HepG2 (cell line): ENCODE data around the gene AGR2. TPM values are rescaled to one million over a fixed set of nuclear protein-coding genes. Genes with fewer than 3 reads are reported as not detected.
"Not testable (repeated sequence)": the region's sequence is repeated elsewhere in the genome, so short reads cannot be mapped to it uniquely, and the experiment has no call there.

Source experiments
- ATAC-seq: fragments of 200-7000 bp; cut with Tn5 transposase; 3 replicates; pipeline ENCODE4 v1.9.1; 2020; ENCODE audit warnings: mild to moderate bottlenecking, moderate library complexity
- BruUV-seq: library from RNA; stranded (reverse); fragments of 400-500 nt; replicated peaks from 2 replicates; lab custom pipeline; 2021; lab: Mats Ljungman, UMichigan
- CTCF ChIA-PET: fragments of 300-600 bp; formaldehyde crosslinking; extraction: SDS; loops from one replicate; lab custom pipeline; 2021; ENCODE audit warnings: low total read pairs, inconsistent platforms, low intra/inter-chr PET ratio; lab: Yijun Ruan, JAX
- POLR2A ChIA-PET: fragments of 350-600 bp; sonication (Branson Sonifier 250); formaldehyde crosslinking; loops from one replicate; lab custom pipeline; 2020; ENCODE audit warnings: antibody characterized with exemption, inconsistent platforms; lab: Yijun Ruan, JAX
- DNase-seq: peaks from one replicate; pipeline ENCODE4 v3.0.0-alpha.2; 2015; ENCODE audit warnings: low spot score
- FAIRE-seq: peaks from 3 replicates; lab custom pipeline; 2011; peaks lifted over from hg19 to GRCh38; lab: Jason Lieb, UNC
- H2AFZ ChIP-seq: one replicate; pipeline ENCODE4 v1.6.1; 2011; ENCODE audit warnings: low read length, inconsistent platforms
- H3K27ac ChIP-seq: fragments of 300-600 bp; 3 replicates; pipeline ENCODE4 v1.8.0; 2011; ENCODE audit warnings: mixed run types, mild to moderate bottlenecking, mixed read lengths, low read length, inconsistent platforms; ENCODE audit not compliant: insufficient read depth; ENCODE audit errors: extremely low read length
- H3K27me3 ChIP-seq, 2 experiments: fragments of 200-600 bp in 1 of 2; 2 replicates in 1 of 2; 3 replicates in 1 of 2; pipeline versions ENCODE4 v1.6.0 to v1.8.0; 2011; ENCODE audit warnings: low read length in 2 of 2, mild to moderate bottlenecking in 2 of 2, moderate library complexity in 2 of 2, inconsistent platforms in 1 of 2; ENCODE audit not compliant: insufficient read depth in 2 of 2, control insufficient read depth in 1 of 2
- H3K36me3 ChIP-seq, 2 experiments: fragments of 200-600 bp in 1 of 2; replicated peaks in 1 of 2; 2 replicates in 1 of 2; 3 replicates in 1 of 2; pipeline versions ENCODE4 v1.5.1 to v1.8.0; 2011; ENCODE audit warnings: low read length in 2 of 2, inconsistent platforms in 1 of 2; ENCODE audit not compliant: insufficient read depth in 2 of 2, control insufficient read depth in 1 of 2
- H3K4me1 ChIP-seq: 2 replicates; pipeline ENCODE4 v1.5.1; 2012; ENCODE audit warnings: low read length, inconsistent platforms; ENCODE audit not compliant: insufficient read depth
- H3K4me2 ChIP-seq: 2 replicates; pipeline ENCODE4 v1.6.0; 2011; ENCODE audit warnings: low read depth, low read length, inconsistent platforms
- H3K4me3 ChIP-seq, 3 experiments: fragments of 200-600 bp in 1 of 3; sonication (generic), shearing (Covaris generic) in 1 of 3; replicated peaks in 1 of 3; 2 replicates each; pipeline ENCODE4 v1.5.1; 2011 to 2016; ENCODE audit warnings: low read length in 3 of 3, inconsistent platforms in 2 of 3, low read depth in 2 of 3, mild to moderate bottlenecking in 2 of 3, control low read depth in 1 of 3, mixed read lengths in 1 of 3; ENCODE audit not compliant: insufficient read depth in 1 of 3
- H3K79me2 ChIP-seq: one replicate; pipeline ENCODE4 v1.6.1; 2011; ENCODE audit warnings: low read length, inconsistent platforms; ENCODE audit not compliant: insufficient read depth
- H3K9ac ChIP-seq: 2 replicates; pipeline ENCODE4 v1.6.0; 2011; ENCODE audit warnings: mild to moderate bottlenecking, low read depth, low read length, inconsistent platforms; ENCODE audit not compliant: insufficient read depth
- H3K9me3 ChIP-seq: 2 replicates; pipeline ENCODE4 v1.5.1; 2012; ENCODE audit warnings: mild to moderate bottlenecking, low read length
- H4K20me1 ChIP-seq: 2 replicates; pipeline ENCODE4 v1.6.0; 2011; ENCODE audit warnings: inconsistent platforms, mild to moderate bottlenecking, low read length, moderate library complexity; ENCODE audit not compliant: insufficient read depth
- GATA4 ChIP-seq: sonication (generic); IDR thresholded peaks from 2 replicates; pipeline ENCODE4 v1.6.1; 2016; ENCODE audit warnings: antibody characterized with exemption, low read depth, borderline replicate concordance
- KMT2A ChIP-seq: sonication (generic); formaldehyde crosslinking; IDR thresholded peaks from 2 replicates; pipeline ENCODE4 v1.4.0; 2020; ENCODE audit warnings: missing genetic modification reagents
- PAF1 ChIP-seq: IDR thresholded peaks from 2 replicates; pipeline ENCODE4 v1.6.1; 2016; ENCODE audit warnings: missing genetic modification reagents, missing compliant biosample characterization
- PCBP1 ChIP-seq: fragments of 200-400 bp; formaldehyde crosslinking; IDR thresholded peaks from 2 replicates; pipeline ENCODE4 v1.6.1; 2017; ENCODE audit warnings: mild to moderate bottlenecking, low read depth, low read length, borderline replicate concordance
- TFAP4 ChIP-seq: sonication (generic); IDR thresholded peaks from 2 replicates; pipeline ENCODE4 v1.6.1; 2016; ENCODE audit warnings: low read depth, borderline replicate concordance
- ZC3H13 ChIP-seq: sonication (generic); formaldehyde crosslinking; IDR thresholded peaks from 2 replicates; pipeline ENCODE4 v1.8.1; 2023; ENCODE audit warnings: mild to moderate bottlenecking, missing genetic modification reagents, moderate library complexity
- ZNF260 ChIP-seq: sonication (generic); formaldehyde crosslinking; IDR thresholded peaks from 2 replicates; pipeline ENCODE4 v1.4.0; 2020; ENCODE audit warnings: missing genetic modification reagents, low read depth, mild to moderate bottlenecking, borderline replicate concordance
- ZNF703 ChIP-seq: sonication (generic); formaldehyde crosslinking; IDR thresholded peaks from 2 replicates; pipeline ENCODE4 v1.5.1; 2020; ENCODE audit warnings: missing genetic modification reagents, mild to moderate bottlenecking, moderate library complexity, borderline replicate concordance
- ZNF746 ChIP-seq: sonication (generic); formaldehyde crosslinking; IDR thresholded peaks from 2 replicates; pipeline ENCODE4 v1.8.0; 2022; ENCODE audit warnings: mild to moderate bottlenecking, missing genetic modification reagents
- ZNF75D ChIP-seq: sonication (generic); formaldehyde crosslinking; IDR thresholded peaks from 2 replicates; pipeline ENCODE4 v1.8.1; 2023; ENCODE audit warnings: missing genetic modification reagents, mild to moderate bottlenecking, borderline replicate concordance
- ZNF792 ChIP-seq: IDR thresholded peaks from 2 replicates; pipeline ENCODE4 v1.6.1; 2016
- ZNF841 ChIP-seq: sonication (generic); formaldehyde crosslinking; IDR thresholded peaks from 2 replicates; pipeline ENCODE4 v1.8.1; 2023; ENCODE audit warnings: missing genetic modification reagents, borderline replicate concordance
- ZNF850 ChIP-seq: sonication (generic); formaldehyde crosslinking; conservative IDR thresholded peaks from 2 replicates; pipeline ENCODE4 v1.9.0; 2021; ENCODE audit warnings: mild to moderate bottlenecking, missing genetic modification reagents
- WGBS: methylation state at CpG from one replicate; pipeline ENCODE4 v1.1.6; 2017; ENCODE audit warnings: low lambda C conversion rate; 5-methylcytosine and 5-hydroxymethylcytosine counted together
- in situ Hi-C: cut with HindIII; loops from 2 replicates; pipeline ENCODE4 v1.10.0; 2017; ENCODE audit warnings: low pct_unique_long_range_greater_than_20kb; ENCODE audit not compliant: extremely low pct_ligation_motif_present
- intact Hi-C: fragments of 100-400 bp; cut with micrococcal nuclease; formaldehyde crosslinking; loops from one replicate; pipeline ENCODE4 v1.10.0; 2022; ENCODE audit not compliant: unreplicated experiment
- polyA plus RNA-seq, 8 experiments: library from polyadenylated mRNA; depleted of rRNA in 3 of 8; stranded (reverse) in 7 of 8; unstranded in 1 of 8; fragments of >200 nt; fragmentation: Illumina TruSeq in 4 of 8; extraction: Trizol in 4 of 8; gene quantifications; 2 replicates each; pipeline versions ENCODE4 v1.2.1 to v1.2.3, GENCODE V29; 2011 to 2016; ENCODE audit warnings: low read depth in 4 of 8, missing spikeins in 1 of 8, mixed read lengths in 1 of 8; ENCODE audit not compliant: insufficient read depth in 1 of 8
- total RNA-seq, 5 experiments: library from RNA; depleted of rRNA; stranded (reverse); fragments of >200 nt; fragmentation: Illumina TruSeq; extraction: Trizol; gene quantifications; 2 replicates each; pipeline ENCODE4 v1.2.3, GENCODE V29; 2016; ENCODE audit warnings: low read depth in 1 of 5

Gene AGR2
- total and polyA plus RNA-seq, 2 of the 13 experiments (the other 11 are each of a cell fraction or from before 2014, with no cell fraction given) = 1.7 to 2.9 TPM

GRCh38 chr7:16770657-16771329, 34.0 kb downstream of the AGR2 start (continued):
- TF ChIP-seq PCBP1 = no peak

GRCh38 chr7:16769994-16770393, 34.8 kb downstream of the AGR2 start:
- H3K4me2 ChIP-seq, in situ Hi-C loops: not testable (repeated sequence)

GRCh38 chr7:16765436-16765859, 39.4 kb downstream of the AGR2 start:
- no peaks in the 10 kb centered on the region for H3K9me3 ChIP-seq
- H3K4me3 ChIP-seq = no peak overlapping the region
- no peaks in the 10 kb centered on the region for H4K20me1 ChIP-seq
- H3K36me3 ChIP-seq = no peaks in the 10 kb centered on the region
- ChIA-PET POLR2A (no interaction called here), CTCF (no interaction called here)
- no TSS peak for BruUV-seq
- no peak overlapping the region for H3K27ac ChIP-seq
- in situ Hi-C loops (no loop called here), intact Hi-C loops (no loop called here)
- 71% methylated on average over 2 of the region's 2 CpGs for WGBS
- H3K4me1 ChIP-seq = no peaks in the 10 kb centered on the region
- DNase-seq = no peak
- H3K9ac ChIP-seq = no peak overlapping the region
- H3K4me2 ChIP-seq = no peak overlapping the region
- no peaks in the 10 kb centered on the region for H3K79me2 ChIP-seq
- no peak for FAIRE-seq
- no peak overlapping the region for H2AFZ ChIP-seq
- ATAC-seq = no peak
- H3K27me3 ChIP-seq = no peaks in the 10 kb centered on the region
- TF ChIP-seq KMT2A (CRISPR knock-in tag) (no peak), ZC3H13 (no peak), ZNF850 (no peak), ZNF746 (CRISPR knock-in tag) (no peak), GATA4 (no peak), TFAP4 (no peak), ZNF792 (CRISPR knock-in tag) (no peak), ZNF703 (no peak), ZNF841 (CRISPR knock-in tag) (no peak), ZNF75D (CRISPR knock-in tag) (no peak), ZNF260 (CRISPR knock-in tag) (no peak), PAF1 (CRISPR knock-in tag) (no peak)

More at GRCh38 chr7:16769994-16770393, 34.8 kb downstream of the AGR2 start:
- H3K36me3 ChIP-seq, H4K20me1 ChIP-seq, CTCF ChIA-PET, H3K4me1 ChIP-seq, H3K27me3 ChIP-seq, H3K27ac ChIP-seq, intact Hi-C loops, FAIRE-seq, ATAC-seq, BruUV-seq, DNase-seq, H3K9me3 ChIP-seq, POLR2A ChIA-PET, H2AFZ ChIP-seq, H3K79me2 ChIP-seq, H3K4me3 ChIP-seq, H3K9ac ChIP-seq: not testable (repeated sequence)
- 69% methylated on average over 3 of the region's 3 CpGs for WGBS
